ENCODE data around the gene ITSN2.

- TF ChIP-seq CTCF (IDR thresholded peaks at IDR 0.05; ENCODE audit: poor library complexity) (no peak), EZH2 (IDR thresholded peaks at IDR 0.05; ENCODE audit: borderline replicate concordance) (no peak), EZH2phosphoT487 (IDR thresholded peaks at IDR 0.05; ENCODE audit: low read depth, severe bottlenecking, unreplicated experiment) (no peak)
These were observed 196.7 kb downstream of the ITSN2 start for GRCh38 chr2:24163601-24164000.

All from hepatocyte (in vitro differentiated cells).